B cell (primary cell): ENCODE data around the gene MAD2L1BP. TPM values are rescaled to one million over a fixed set of nuclear protein-coding genes. Genes with fewer than 3 reads are reported as not detected.

Experiments used
- ATAC-seq: fragments of 200-7000 bp; cut with Tn5 transposase; one replicate; pipeline ENCODE4 v1.10.0; 2021; ENCODE audit warnings: low read depth, mild to moderate bottlenecking, moderate number of reproducible peaks, moderate library complexity
- CTCF ChIA-PET: fragments of 350-600 bp; sonication (Branson Sonifier 250); formaldehyde crosslinking; loops from one replicate; lab custom pipeline; 2021; ENCODE audit warnings: antibody characterized with exemption, inconsistent platforms; lab: Charles Lee
- POLR2A ChIA-PET: fragments of 350-600 bp; sonication (Branson Sonifier 250); formaldehyde crosslinking; loops from one replicate; lab custom pipeline; 2021; ENCODE audit warnings: antibody characterized with exemption; lab: Charles Lee
- DNase-seq: peaks from one replicate; pipeline ENCODE4 v3.0.0; 2013
- H2AFZ ChIP-seq: 2 replicates; pipeline ENCODE4 v1.6.1; 2012; ENCODE audit warnings: mild to moderate bottlenecking, low read depth, low read length; ENCODE audit not compliant: insufficient read depth, poor library complexity, severe bottlenecking
- H3K27ac ChIP-seq, 2 donors: 1 replicate in 1 of 2; 2 replicates in 1 of 2; pipeline ENCODE4 v1.5.1; 2012 to 2013; ENCODE audit warnings: low read length in 2 of 2, mild to moderate bottlenecking in 2 of 2, moderate library complexity in 1 of 2
- H3K27me3 ChIP-seq, 4 experiments: fragments of 200-600 bp in 1 of 4; sonication (generic) in 1 of 4; replicated peaks in 1 of 4; 1 replicate in 2 of 4; 2 replicates in 2 of 4; pipeline versions ENCODE4 v1.6.1 to v1.7.0; 2013 to 2016; ENCODE audit warnings: low read length in 3 of 4, mild to moderate bottlenecking in 2 of 4, mixed read lengths in 1 of 4, moderate library complexity in 1 of 4; ENCODE audit not compliant: insufficient read depth in 4 of 4, control insufficient read depth in 3 of 4; ENCODE audit errors: control extremely low read depth in 1 of 4
- H3K36me3 ChIP-seq, 2 experiments: replicated peaks in 1 of 2; 1 replicate in 1 of 2; 2 replicates in 1 of 2; pipeline versions ENCODE4 v1.6.1 to v1.7.1; 2013; ENCODE audit warnings: low read length in 1 of 2; ENCODE audit not compliant: insufficient read depth in 2 of 2, control insufficient read depth in 1 of 2; ENCODE audit errors: control extremely low read depth in 1 of 2, extremely low read depth in 1 of 2
- H3K4me1 ChIP-seq, 2 donors: fragments of 200-600 bp in 1 of 2; sonication (generic) in 1 of 2; 1 replicate in 1 of 2; 2 replicates in 1 of 2; pipeline versions ENCODE4 v1.5.1 to v1.6.1; 2013 to 2017; ENCODE audit warnings: low read length in 2 of 2; ENCODE audit not compliant: control insufficient read depth in 2 of 2, insufficient read depth in 2 of 2
- H3K4me2 ChIP-seq: replicated peaks from 2 replicates; pipeline ENCODE3; 2012; ENCODE audit warnings: mild to moderate bottlenecking, low read depth, low read length; ENCODE audit not compliant: poor library complexity, severe bottlenecking
- H3K4me3 ChIP-seq, 5 experiments: fragments of 200-600 bp in 1 of 5; sonication (generic) in 1 of 5; 1 replicate in 3 of 5; 2 replicates in 2 of 5; pipeline versions ENCODE4 v1.5.1 to v1.7.0; 2011 to 2016; ENCODE audit warnings: low read length in 4 of 5, mild to moderate bottlenecking in 4 of 5, low read depth in 2 of 5, control low read depth in 1 of 5, moderate library complexity in 1 of 5; ENCODE audit not compliant: insufficient read depth in 1 of 5; ENCODE audit errors: control extremely low read depth in 1 of 5, extremely low read depth in 1 of 5
- H3K79me2 ChIP-seq: fragments of 200-600 bp; sonication (generic); one replicate; pipeline ENCODE4 v1.6.0; 2016; ENCODE audit warnings: low read length; ENCODE audit not compliant: control insufficient read depth, insufficient read depth
- H3K9ac ChIP-seq: fragments of 200-600 bp; sonication (generic); 2 replicates; pipeline ENCODE4 v1.6.1; 2017; ENCODE audit warnings: mild to moderate bottlenecking, low read length, moderate library complexity
- H3K9me3 ChIP-seq, 3 donors: one replicate each; pipeline versions ENCODE4 v1.6.1 to v1.7.1; 2013; ENCODE audit warnings: low read length in 2 of 3; ENCODE audit not compliant: control insufficient read depth in 2 of 3, insufficient read depth in 1 of 3; ENCODE audit errors: control extremely low read depth in 1 of 3
- H4K20me1 ChIP-seq: 2 replicates; pipeline ENCODE4 v1.6.0; 2012; ENCODE audit warnings: mild to moderate bottlenecking, low read length; ENCODE audit not compliant: insufficient read depth, control insufficient read depth, poor library complexity, severe bottlenecking
- H3K27ac Mint-ChIP-seq: one replicate; pipeline ENCODE4 v1.8.0; 2021; ENCODE audit warnings: mixed read lengths
- H3K27me3 Mint-ChIP-seq: one replicate; pipeline ENCODE4 v1.8.0; 2021; ENCODE audit warnings: mixed read lengths
- H3K4me1 Mint-ChIP-seq: one replicate; pipeline ENCODE4 v1.8.0; 2021; ENCODE audit warnings: mixed read lengths
- H3K4me3 Mint-ChIP-seq: one replicate; pipeline ENCODE4 v1.8.0; 2021; ENCODE audit warnings: mixed read lengths
- H3K9me3 Mint-ChIP-seq: one replicate; pipeline ENCODE4 v1.8.0; 2022; ENCODE audit warnings: mixed read lengths; ENCODE audit not compliant: insufficient read depth
- CTCF ChIP-seq: fragments of 200-600 bp; IDR thresholded peaks from one replicate; pipeline ENCODE4 v1.8.0; 2022; ENCODE audit warnings: antibody characterized with exemption, mild to moderate bottlenecking
- EZH2 ChIP-seq: IDR thresholded peaks from 2 replicates; pipeline ENCODE4 v1.6.1; 2012; ENCODE audit warnings: borderline replicate concordance, low read depth, mild to moderate bottlenecking, moderate library complexity, low read length; ENCODE audit not compliant: insufficient read depth, poor library complexity, severe bottlenecking
- WGBS: methylation state at CpG from one replicate; pipeline ENCODE4 v1.1.5; 2013; ENCODE audit warnings: missing lambda C conversion rate; ENCODE audit not compliant: insufficient coverage; 5-methylcytosine and 5-hydroxymethylcytosine counted together
- intact Hi-C: fragments of 100-400 bp; cut with micrococcal nuclease; formaldehyde crosslinking; loops from one replicate; pipeline ENCODE4 v1.10.0; 2022
- polyA plus RNA-seq: library from polyadenylated mRNA; depleted of rRNA; stranded (reverse); fragments of >200 nt; gene quantifications from 2 replicates; pipeline ENCODE4 v1.2.3, GENCODE V29; 2012
- total RNA-seq, 2 donors: library from RNA; stranded (reverse); fragments of 120-200 nt in 1 of 2; gene quantifications; 1 replicate in 1 of 2; 2 replicates in 1 of 2; pipeline versions ENCODE4 v1.2.3 to v1.2.4, GENCODE V29; 2013 to 2022

The MAD2L1BP gene
- total and polyA plus RNA-seq, 2 donors (not counting 1 experiment from before 2014, with no cell fraction given) = 32.7 to 35.4 TPM

- no peaks in the 10 kb centered on the region for H3K9me3 Mint-ChIP-seq
- H3K9ac ChIP-seq = no peak overlapping the region
- H3K4me3 Mint-ChIP-seq = no peak overlapping the region
- WGBS = 97% methylated on average over 8 of the region's 8 CpGs
- intact Hi-C loops = no loop called here
- H4K20me1 ChIP-seq = peaks cover 3% of the 10 kb centered on the region
- no peak overlapping the region for H3K27ac ChIP-seq
- ATAC-seq (no peak), DNase-seq (no peak)
- H3K79me2 ChIP-seq = no peaks in the 10 kb centered on the region
- no peak overlapping the region for H3K4me2 ChIP-seq
- no peaks in the 10 kb centered on the region for H3K9me3 ChIP-seq
- ChIA-PET POLR2A (no interaction called here), CTCF (interaction anchor here (0.7 to 7.9 kb wide), 5 partner anchors 10 to 408 kb away, joined by 3 to 102 read pairs (median 10); partner anchors contain the start of gene VEGFA)
- no peaks in the 10 kb centered on the region for H3K27me3 Mint-ChIP-seq
- TF ChIP-seq EZH2 = no peak
- TF ChIP-seq CTCF = no peak
- peak overlapping the region; percentile 2 for H3K27ac Mint-ChIP-seq
- H3K36me3 ChIP-seq = peaks cover 5 to 45% of the 10 kb centered on the region in 2 experiments
- no peaks in the 10 kb centered on the region for H3K27me3 ChIP-seq
- no peak overlapping the region for H2AFZ ChIP-seq
- H3K4me1 Mint-ChIP-seq = peaks cover 19% of the 10 kb centered on the region
- H3K4me1 ChIP-seq = peaks cover 13 to 15% of the 10 kb centered on the region in 2 donors
- H3K4me3 ChIP-seq = no peak overlapping the region
Measured at GRCh38 chr6:43671011-43671800, 35.6 kb downstream of the MAD2L1BP start.
